GM21737 (cell line): Measurements from ENCODE around the gene GAS7.

Experiments
- ATAC-seq: cut with Tn5 transposase; IDR thresholded peaks from one replicate; pipeline ENCODE4 v1.9.1; 2021; ENCODE audit warnings: mild to moderate bottlenecking, moderate library complexity; ENCODE audit not compliant: unreplicated experiment

The GAS7 gene

GRCh38 chr17:9956474-9957131 lies 241.8 kb downstream of the GAS7 start:
- ATAC-seq = no peak

- no peak for ATAC-seq
Observed at GRCh38 chr17:9953492-9953891, 244.9 kb downstream of the GAS7 start.

GRCh38 chr17:9951803-9952202 lies 246.6 kb downstream of the GAS7 start:
- ATAC-seq = no peak

GRCh38 chr17:9948928-9949327 lies 249.5 kb downstream of the GAS7 start:
- ATAC-seq = no peak

- ATAC-seq = no peak
Observed at GRCh38 chr17:9944704-9945103, 253.7 kb downstream of the GAS7 start.

- no peak for ATAC-seq
Observed at GRCh38 chr17:9943343-9943742, 255.1 kb downstream of the GAS7 start.

GRCh38 chr17:9942885-9943284 lies 255.5 kb downstream of the GAS7 start:
- no peak for ATAC-seq

GRCh38 chr17:9941305-9941704 lies 257.1 kb downstream of the GAS7 start:
- no peak for ATAC-seq

- ATAC-seq = no peak
Observed at GRCh38 chr17:9940841-9941240, 257.6 kb downstream of the GAS7 start.

- no peak for ATAC-seq
Observed at GRCh38 chr17:9938764-9939163, 259.6 kb downstream of the GAS7 start.

- ATAC-seq = no peak
Observed at GRCh38 chr17:9937901-9938300, 260.5 kb downstream of the GAS7 start.

GRCh38 chr17:9937241-9937761 lies 261.1 kb downstream of the GAS7 start:
- ATAC-seq = no peak

GRCh38 chr17:9936095-9936494 lies 262.3 kb downstream of the GAS7 start:
- no peak for ATAC-seq

- no peak for ATAC-seq
Observed at GRCh38 chr17:9935408-9935807, 263.0 kb downstream of the GAS7 start.

- no peak for ATAC-seq
Observed at GRCh38 chr17:9934331-9934730, 264.1 kb downstream of the GAS7 start.

GRCh38 chr17:9932491-9932890 lies 265.9 kb downstream of the GAS7 start:
- no peak for ATAC-seq

GRCh38 chr17:9931144-9931741 lies 267.2 kb downstream of the GAS7 start:
- ATAC-seq = no peak

- no peak for ATAC-seq
Observed at GRCh38 chr17:9929871-9930270, 268.5 kb downstream of the GAS7 start.

GRCh38 chr17:9928601-9929333 lies 269.6 kb downstream of the GAS7 start:
- no peak for ATAC-seq

- no peak for ATAC-seq
Observed at GRCh38 chr17:9926150-9926804, 272.1 kb downstream of the GAS7 start.

- ATAC-seq = no peak
Observed at GRCh38 chr17:9925457-9925856, 272.9 kb downstream of the GAS7 start.
